B cell (primary cell): ENCODE results near the gene KCNJ14. TPM values are rescaled to one million over a fixed set of nuclear protein-coding genes. Genes with fewer than 3 reads are reported as not detected.

Source experiments
- ATAC-seq: fragments of 200-7000 bp; cut with Tn5 transposase; one replicate; pipeline ENCODE4 v1.10.0; 2021; ENCODE audit warnings: low read depth, mild to moderate bottlenecking, moderate number of reproducible peaks, moderate library complexity
- CTCF ChIA-PET: fragments of 350-600 bp; sonication (Branson Sonifier 250); formaldehyde crosslinking; loops from one replicate; lab custom pipeline; 2021; ENCODE audit warnings: antibody characterized with exemption, inconsistent platforms; lab: Charles Lee
- POLR2A ChIA-PET: fragments of 350-600 bp; sonication (Branson Sonifier 250); formaldehyde crosslinking; loops from one replicate; lab custom pipeline; 2021; ENCODE audit warnings: antibody characterized with exemption; lab: Charles Lee
- DNase-seq: peaks from one replicate; pipeline ENCODE4 v3.0.0; 2013
- H2AFZ ChIP-seq: 2 replicates; pipeline ENCODE4 v1.6.1; 2012; ENCODE audit warnings: mild to moderate bottlenecking, low read depth, low read length; ENCODE audit not compliant: insufficient read depth, poor library complexity, severe bottlenecking
- H3K27ac ChIP-seq, 2 donors: 1 replicate in 1 of 2; 2 replicates in 1 of 2; pipeline ENCODE4 v1.5.1; 2012 to 2013; ENCODE audit warnings: low read length in 2 of 2, mild to moderate bottlenecking in 2 of 2, moderate library complexity in 1 of 2
- H3K27me3 ChIP-seq, 4 experiments: fragments of 200-600 bp in 1 of 4; sonication (generic) in 1 of 4; replicated peaks in 1 of 4; 1 replicate in 2 of 4; 2 replicates in 2 of 4; pipeline versions ENCODE4 v1.6.1 to v1.7.0; 2013 to 2016; ENCODE audit warnings: low read length in 3 of 4, mild to moderate bottlenecking in 2 of 4, mixed read lengths in 1 of 4, moderate library complexity in 1 of 4; ENCODE audit not compliant: insufficient read depth in 4 of 4, control insufficient read depth in 3 of 4; ENCODE audit errors: control extremely low read depth in 1 of 4
- H3K36me3 ChIP-seq, 2 experiments: replicated peaks in 1 of 2; 1 replicate in 1 of 2; 2 replicates in 1 of 2; pipeline versions ENCODE4 v1.6.1 to v1.7.1; 2013; ENCODE audit warnings: low read length in 1 of 2; ENCODE audit not compliant: insufficient read depth in 2 of 2, control insufficient read depth in 1 of 2; ENCODE audit errors: control extremely low read depth in 1 of 2, extremely low read depth in 1 of 2
- H3K4me1 ChIP-seq, 2 donors: fragments of 200-600 bp in 1 of 2; sonication (generic) in 1 of 2; 1 replicate in 1 of 2; 2 replicates in 1 of 2; pipeline versions ENCODE4 v1.5.1 to v1.6.1; 2013 to 2017; ENCODE audit warnings: low read length in 2 of 2; ENCODE audit not compliant: control insufficient read depth in 2 of 2, insufficient read depth in 2 of 2
- H3K4me2 ChIP-seq: replicated peaks from 2 replicates; pipeline ENCODE3; 2012; ENCODE audit warnings: mild to moderate bottlenecking, low read depth, low read length; ENCODE audit not compliant: poor library complexity, severe bottlenecking
- H3K4me3 ChIP-seq, 5 experiments: fragments of 200-600 bp in 1 of 5; sonication (generic) in 1 of 5; 1 replicate in 3 of 5; 2 replicates in 2 of 5; pipeline versions ENCODE4 v1.5.1 to v1.7.0; 2011 to 2016; ENCODE audit warnings: low read length in 4 of 5, mild to moderate bottlenecking in 4 of 5, low read depth in 2 of 5, control low read depth in 1 of 5, moderate library complexity in 1 of 5; ENCODE audit not compliant: insufficient read depth in 1 of 5; ENCODE audit errors: control extremely low read depth in 1 of 5, extremely low read depth in 1 of 5
- H3K79me2 ChIP-seq: fragments of 200-600 bp; sonication (generic); one replicate; pipeline ENCODE4 v1.6.0; 2016; ENCODE audit warnings: low read length; ENCODE audit not compliant: control insufficient read depth, insufficient read depth
- H3K9ac ChIP-seq: fragments of 200-600 bp; sonication (generic); 2 replicates; pipeline ENCODE4 v1.6.1; 2017; ENCODE audit warnings: mild to moderate bottlenecking, low read length, moderate library complexity
- H3K9me3 ChIP-seq, 3 donors: one replicate each; pipeline versions ENCODE4 v1.6.1 to v1.7.1; 2013; ENCODE audit warnings: low read length in 2 of 3; ENCODE audit not compliant: control insufficient read depth in 2 of 3, insufficient read depth in 1 of 3; ENCODE audit errors: control extremely low read depth in 1 of 3
- H4K20me1 ChIP-seq: 2 replicates; pipeline ENCODE4 v1.6.0; 2012; ENCODE audit warnings: mild to moderate bottlenecking, low read length; ENCODE audit not compliant: insufficient read depth, control insufficient read depth, poor library complexity, severe bottlenecking
- H3K27ac Mint-ChIP-seq: one replicate; pipeline ENCODE4 v1.8.0; 2021; ENCODE audit warnings: mixed read lengths
- H3K27me3 Mint-ChIP-seq: one replicate; pipeline ENCODE4 v1.8.0; 2021; ENCODE audit warnings: mixed read lengths
- H3K4me1 Mint-ChIP-seq: one replicate; pipeline ENCODE4 v1.8.0; 2021; ENCODE audit warnings: mixed read lengths
- H3K4me3 Mint-ChIP-seq: one replicate; pipeline ENCODE4 v1.8.0; 2021; ENCODE audit warnings: mixed read lengths
- H3K9me3 Mint-ChIP-seq: one replicate; pipeline ENCODE4 v1.8.0; 2022; ENCODE audit warnings: mixed read lengths; ENCODE audit not compliant: insufficient read depth
- EZH2 ChIP-seq: IDR thresholded peaks from 2 replicates; pipeline ENCODE4 v1.6.1; 2012; ENCODE audit warnings: borderline replicate concordance, low read depth, mild to moderate bottlenecking, moderate library complexity, low read length; ENCODE audit not compliant: insufficient read depth, poor library complexity, severe bottlenecking
- WGBS: methylation state at CpG from one replicate; pipeline ENCODE4 v1.1.5; 2013; ENCODE audit warnings: missing lambda C conversion rate; ENCODE audit not compliant: insufficient coverage; 5-methylcytosine and 5-hydroxymethylcytosine counted together
- intact Hi-C: fragments of 100-400 bp; cut with micrococcal nuclease; formaldehyde crosslinking; loops from one replicate; pipeline ENCODE4 v1.10.0; 2022
- polyA plus RNA-seq: library from polyadenylated mRNA; depleted of rRNA; stranded (reverse); fragments of >200 nt; gene quantifications from 2 replicates; pipeline ENCODE4 v1.2.3, GENCODE V29; 2012
- total RNA-seq, 2 donors: library from RNA; stranded (reverse); fragments of 120-200 nt in 1 of 2; gene quantifications; 1 replicate in 1 of 2; 2 replicates in 1 of 2; pipeline versions ENCODE4 v1.2.3 to v1.2.4, GENCODE V29; 2013 to 2022
- TF ChIP-seq, protein P1 (sequence below): fragments of 200-600 bp; IDR thresholded peaks from one replicate; pipeline ENCODE4 v1.8.0; 2022; ENCODE audit warnings: antibody characterized with exemption, mild to moderate bottlenecking

KCNJ14 gene
- total and polyA plus RNA-seq, 2 donors (not counting 1 experiment from before 2014, with no cell fraction given), result 1.5 to 2.3 TPM

DNA sequence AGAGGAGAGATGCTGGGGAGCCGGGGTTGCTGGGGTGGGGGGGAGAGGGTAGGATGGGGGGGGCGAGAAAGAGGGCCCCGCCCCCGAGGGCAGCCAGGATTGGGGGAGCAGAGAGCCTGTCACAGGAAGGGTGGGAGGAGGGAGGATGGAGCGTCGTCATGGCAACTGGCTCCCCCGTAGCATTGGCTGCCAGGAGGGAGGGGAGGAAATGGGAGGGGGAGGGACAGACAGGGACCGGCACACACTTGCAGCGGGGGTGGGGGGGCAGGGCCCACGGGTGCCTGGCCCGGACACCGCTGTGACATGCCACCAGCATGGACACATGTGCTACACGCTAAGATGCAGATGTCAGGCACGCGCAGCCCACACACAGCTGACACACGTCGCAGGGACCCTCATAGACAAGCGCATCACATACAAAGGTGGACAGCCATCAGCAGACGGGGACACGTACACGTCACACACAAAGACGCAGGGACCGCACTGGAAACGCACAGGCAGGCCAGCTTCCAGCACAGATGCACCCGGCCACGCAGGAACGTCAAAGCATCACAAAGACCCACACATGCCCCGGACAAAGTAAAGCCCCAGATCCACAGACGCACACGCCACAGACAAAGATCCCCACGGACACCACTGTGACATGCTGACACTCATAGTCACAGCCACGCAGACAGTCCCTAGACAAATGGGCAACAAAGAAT is 56.6 kb downstream of the KCNJ14 start, which contains the start of gene LMTK3:
LMTK3 (minus strand) TSS at position 36 of the 704 bp plus-strand sequence. CDS start 259 bp downstream, outside the sequence.
- H2AFZ ChIP-seq, result peak within 1 kb of the TSS; percentile 39
- H3K79me2 ChIP-seq, result no peaks in the 10 kb centered on the region
- DNase-seq, result peak; percentile 72
- peak within 1 kb of the TSS; percentile 95 for H3K4me2 ChIP-seq
- H3K9me3 ChIP-seq, result peaks cover 0 to 7% (median 0%) of the 10 kb centered on the region in 3 donors
- TF ChIP-seq, protein P1, sequence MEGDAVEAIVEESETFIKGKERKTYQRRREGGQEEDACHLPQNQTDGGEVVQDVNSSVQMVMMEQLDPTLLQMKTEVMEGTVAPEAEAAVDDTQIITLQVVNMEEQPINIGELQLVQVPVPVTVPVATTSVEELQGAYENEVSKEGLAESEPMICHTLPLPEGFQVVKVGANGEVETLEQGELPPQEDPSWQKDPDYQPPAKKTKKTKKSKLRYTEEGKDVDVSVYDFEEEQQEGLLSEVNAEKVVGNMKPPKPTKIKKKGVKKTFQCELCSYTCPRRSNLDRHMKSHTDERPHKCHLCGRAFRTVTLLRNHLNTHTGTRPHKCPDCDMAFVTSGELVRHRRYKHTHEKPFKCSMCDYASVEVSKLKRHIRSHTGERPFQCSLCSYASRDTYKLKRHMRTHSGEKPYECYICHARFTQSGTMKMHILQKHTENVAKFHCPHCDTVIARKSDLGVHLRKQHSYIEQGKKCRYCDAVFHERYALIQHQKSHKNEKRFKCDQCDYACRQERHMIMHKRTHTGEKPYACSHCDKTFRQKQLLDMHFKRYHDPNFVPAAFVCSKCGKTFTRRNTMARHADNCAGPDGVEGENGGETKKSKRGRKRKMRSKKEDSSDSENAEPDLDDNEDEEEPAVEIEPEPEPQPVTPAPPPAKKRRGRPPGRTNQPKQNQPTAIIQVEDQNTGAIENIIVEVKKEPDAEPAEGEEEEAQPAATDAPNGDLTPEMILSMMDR, result no peak
- no peak for TF ChIP-seq EZH2
- no peaks in the 10 kb centered on the region for H4K20me1 ChIP-seq
- intact Hi-C loops, result loop anchor here (5.0 kb wide), 2 partner anchors 150 to 190 kb away; partner anchors contain the start of genes SYNGR4 and TMEM143
- H3K27me3 ChIP-seq, result peaks cover 0 to 37% (median 14%) of the 10 kb centered on the region in 4 experiments
- peak within 1 kb of the TSS; percentile 77 for H3K4me3 Mint-ChIP-seq
- POLR2A ChIA-PET, result no interaction called here
- H3K36me3 ChIP-seq, result no peaks in the 10 kb centered on the region
- H3K9me3 Mint-ChIP-seq, result no peaks in the 10 kb centered on the region
- CTCF ChIA-PET, result interaction anchor here (0.6 kb wide), 1 partner anchor 21 kb away, joined by 3 read pairs; no protein-coding TSS in a partner anchor
- H3K27me3 Mint-ChIP-seq, result peaks cover 15% of the 10 kb centered on the region
- peaks cover 15% of the 10 kb centered on the region for H3K4me1 Mint-ChIP-seq
- no peak within 1 kb of the TSS for H3K27ac ChIP-seq
- peaks cover 28 to 30% of the 10 kb centered on the region in 2 donors for H3K4me1 ChIP-seq
- H3K4me3 ChIP-seq, result peak within 1 kb of the TSS in 3 of 5 experiments; percentile 28 to 36 (median 34)
- 12% methylated on average over 28 of the region's 32 CpGs for WGBS
- ATAC-seq, result peak; percentile 11
- peak within 1 kb of the TSS; percentile 68 for H3K27ac Mint-ChIP-seq
- peak within 1 kb of the TSS; percentile 10 for H3K9ac ChIP-seq
